Kidney (tissue), 14 donors: ENCODE data around the gene GPRC5C. TPM values are rescaled to one million over a fixed set of nuclear protein-coding genes. Genes with fewer than 3 reads are reported as not detected.

Experiments used
- DNase-seq, 5 donors: peaks; one replicate each; pipeline ENCODE4 v3.0.0-alpha.2; 2013 to 2020
- FAIRE-seq: peaks from 2 replicates; lab custom pipeline; 2012; peaks lifted over from hg19 to GRCh38; lab: Jason Lieb, UNC
- H3K27ac ChIP-seq, 2 donors: one replicate each; pipeline ENCODE4 v1.7.0; 2013; ENCODE audit warnings: low read depth in 2 of 2, low read length in 2 of 2, inconsistent platforms in 1 of 2
- H3K27me3 ChIP-seq: one replicate; pipeline ENCODE4 v1.7.1; 2013; ENCODE audit warnings: low read length, inconsistent platforms; ENCODE audit not compliant: control insufficient read depth, insufficient read depth
- H3K36me3 ChIP-seq, 3 donors: one replicate each; pipeline versions ENCODE4 v1.7.0 to v1.7.1; 2013; ENCODE audit warnings: low read length in 3 of 3, control low read depth in 1 of 3, inconsistent platforms in 1 of 3; ENCODE audit not compliant: insufficient read depth in 3 of 3, control insufficient read depth in 2 of 3
- H3K4me1 ChIP-seq, 3 donors: one replicate each; pipeline versions ENCODE4 v1.7.0 to v1.7.1; 2013; ENCODE audit warnings: low read length in 3 of 3, inconsistent platforms in 1 of 3, low read depth in 1 of 3; ENCODE audit not compliant: control insufficient read depth in 2 of 3, insufficient read depth in 2 of 3
- H3K4me3 ChIP-seq, 3 donors: one replicate each; pipeline versions ENCODE4 v1.7.0 to v1.8.1; 2013; ENCODE audit warnings: low read length in 3 of 3, control low read depth in 1 of 3, inconsistent platforms in 1 of 3
- H3K9ac ChIP-seq, 3 donors: one replicate each; pipeline versions ENCODE4 v1.7.0 to v1.7.1; 2013; ENCODE audit warnings: low read length in 3 of 3, control low read depth in 1 of 3, inconsistent platforms in 1 of 3
- H3K9me3 ChIP-seq, 3 donors: one replicate each; pipeline versions ENCODE4 v1.7.0 to v1.7.1; 2013; ENCODE audit warnings: low read length in 3 of 3, control low read depth in 1 of 3, inconsistent platforms in 1 of 3; ENCODE audit not compliant: control insufficient read depth in 2 of 3, insufficient read depth in 1 of 3
- intact Hi-C: fragments of 100-400 bp; cut with DNase I; formaldehyde crosslinking; loops from one replicate; pipeline ENCODE4 v1.11.1; 2022
- polyA plus RNA-seq: library from polyadenylated mRNA; stranded (reverse); fragments of 350-450 nt; fragmentation: Illumina TruSeq; extraction: RNeasy Lipid Tissue Mini Kit (QIAGEN cat#74804); gene quantifications from one replicate; pipeline ENCODE4 v1.2.3, GENCODE V29; 2014; ENCODE audit warnings: low read depth, low replicate concordance; ENCODE audit not compliant: insufficient read depth
- total RNA-seq: library from RNA; stranded (reverse); fragmentation: NEBNext Ultra II Directional; extraction: Animal tissue kit (Norgen Biotek cat#: 25700); gene quantifications from one replicate; pipeline ENCODE4 v1.2.1, GENCODE V29; 2021
- TF ChIP-seq, protein P1 (sequence below): IDR thresholded peaks from 3 replicates; pipeline ENCODE4 v1.5.1; 2012; ENCODE audit warnings: mild to moderate bottlenecking, moderate library complexity, borderline replicate concordance; ENCODE audit not compliant: insufficient read depth; ENCODE audit errors: extremely low read depth
- donor health status: control.
- donor health status: control.
- donor health status: control.
- donor health status: control.
- donor health status: control.
- donor health status: DM: yes; HTN: yes; CAD: no.
- donor health status: Normal renal cell carcinoma (clear cell type).

The GPRC5C gene
- total and polyA plus RNA-seq, 2 donors from 2014 or later = 242 to 358 TPM

- DNase-seq (no peak), FAIRE-seq (no peak)
- TF ChIP-seq, protein P1, sequence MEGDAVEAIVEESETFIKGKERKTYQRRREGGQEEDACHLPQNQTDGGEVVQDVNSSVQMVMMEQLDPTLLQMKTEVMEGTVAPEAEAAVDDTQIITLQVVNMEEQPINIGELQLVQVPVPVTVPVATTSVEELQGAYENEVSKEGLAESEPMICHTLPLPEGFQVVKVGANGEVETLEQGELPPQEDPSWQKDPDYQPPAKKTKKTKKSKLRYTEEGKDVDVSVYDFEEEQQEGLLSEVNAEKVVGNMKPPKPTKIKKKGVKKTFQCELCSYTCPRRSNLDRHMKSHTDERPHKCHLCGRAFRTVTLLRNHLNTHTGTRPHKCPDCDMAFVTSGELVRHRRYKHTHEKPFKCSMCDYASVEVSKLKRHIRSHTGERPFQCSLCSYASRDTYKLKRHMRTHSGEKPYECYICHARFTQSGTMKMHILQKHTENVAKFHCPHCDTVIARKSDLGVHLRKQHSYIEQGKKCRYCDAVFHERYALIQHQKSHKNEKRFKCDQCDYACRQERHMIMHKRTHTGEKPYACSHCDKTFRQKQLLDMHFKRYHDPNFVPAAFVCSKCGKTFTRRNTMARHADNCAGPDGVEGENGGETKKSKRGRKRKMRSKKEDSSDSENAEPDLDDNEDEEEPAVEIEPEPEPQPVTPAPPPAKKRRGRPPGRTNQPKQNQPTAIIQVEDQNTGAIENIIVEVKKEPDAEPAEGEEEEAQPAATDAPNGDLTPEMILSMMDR = no peak
- Histone ChIP-seq H3K9me3 (no peaks in the 10 kb centered on the region), H3K36me3 (no peaks in the 10 kb centered on the region), H3K4me3 (no peak overlapping the region), H3K27me3 (no peaks in the 10 kb centered on the region), H3K27ac (no peak overlapping the region), H3K9ac (no peak overlapping the region), H3K4me1 (no peaks in the 10 kb centered on the region)
- intact Hi-C loops = no loop called here
These were observed 40.1 kb upstream of the GPRC5C start for GRCh38 chr17:74391771-74392170.

GRCh38 chr17:74392848-74393247, 39.0 kb upstream of the GPRC5C start:
- DNase-seq (no peak), FAIRE-seq (no peak)
- Histone ChIP-seq H3K27ac (no peak overlapping the region), H3K36me3 (no peaks in the 10 kb centered on the region), H3K9me3 (no peaks in the 10 kb centered on the region), H3K27me3 (no peaks in the 10 kb centered on the region), H3K4me3 (no peak overlapping the region), H3K4me1 (no peaks in the 10 kb centered on the region), H3K9ac (no peak overlapping the region)
- TF ChIP-seq, protein P1 = no peak
- intact Hi-C loops = no loop called here

- H3K27ac ChIP-seq = no peak overlapping the region
- intact Hi-C loops = no loop called here
These were observed 38.4 kb upstream of the GPRC5C start for GRCh38 chr17:74393346-74393942.

More at GRCh38 chr17:74393346-74393942, 38.4 kb upstream of the GPRC5C start:
- no peaks in the 10 kb centered on the region for H3K4me1 ChIP-seq
- H3K9me3 ChIP-seq = no peaks in the 10 kb centered on the region
- no peaks in the 10 kb centered on the region for H3K36me3 ChIP-seq
- no peak overlapping the region for H3K4me3 ChIP-seq
- FAIRE-seq (no peak), DNase-seq (no peak)
- no peaks in the 10 kb centered on the region for H3K27me3 ChIP-seq
- TF ChIP-seq, protein P1 = no peak
- no peak overlapping the region for H3K9ac ChIP-seq
